ES-I3 (cell line): Measurements from ENCODE around the gene CTDSP1.

Experiments
- H3K36me3 ChIP-seq: 2 replicates; pipeline ENCODE4 v1.6.1; 2013; ENCODE audit warnings: mild to moderate bottlenecking, low read length, control low read depth, moderate library complexity; ENCODE audit not compliant: insufficient read depth
- H3K4me1 ChIP-seq: 2 replicates; pipeline ENCODE4 v1.6.1; 2013; ENCODE audit warnings: mild to moderate bottlenecking, control low read depth, low read length; ENCODE audit not compliant: insufficient read depth
- H3K9ac ChIP-seq: 2 replicates; pipeline ENCODE4 v1.6.1; 2013; ENCODE audit warnings: low read depth, mild to moderate bottlenecking, low read length, moderate library complexity
- H3K9me3 ChIP-seq: 2 replicates; pipeline ENCODE4 v1.6.1; 2013; ENCODE audit warnings: mild to moderate bottlenecking, low read length, moderate library complexity; ENCODE audit not compliant: control insufficient read depth, insufficient read depth

CTDSP1 gene

GRCh38 chr2:218400167-218400929 is 680 bp downstream of the CTDSP1 start:
- Histone ChIP-seq H3K4me1 (peaks cover 10% of the 10 kb centered on the region; the same call in 1 of the 2 replicates), H3K9me3 (no peaks in the 10 kb centered on the region), H3K9ac (peak overlapping the region; percentile 68), H3K36me3 (peaks cover 3% of the 10 kb centered on the region; the same call in 1 of the 2 replicates)

DNA sequence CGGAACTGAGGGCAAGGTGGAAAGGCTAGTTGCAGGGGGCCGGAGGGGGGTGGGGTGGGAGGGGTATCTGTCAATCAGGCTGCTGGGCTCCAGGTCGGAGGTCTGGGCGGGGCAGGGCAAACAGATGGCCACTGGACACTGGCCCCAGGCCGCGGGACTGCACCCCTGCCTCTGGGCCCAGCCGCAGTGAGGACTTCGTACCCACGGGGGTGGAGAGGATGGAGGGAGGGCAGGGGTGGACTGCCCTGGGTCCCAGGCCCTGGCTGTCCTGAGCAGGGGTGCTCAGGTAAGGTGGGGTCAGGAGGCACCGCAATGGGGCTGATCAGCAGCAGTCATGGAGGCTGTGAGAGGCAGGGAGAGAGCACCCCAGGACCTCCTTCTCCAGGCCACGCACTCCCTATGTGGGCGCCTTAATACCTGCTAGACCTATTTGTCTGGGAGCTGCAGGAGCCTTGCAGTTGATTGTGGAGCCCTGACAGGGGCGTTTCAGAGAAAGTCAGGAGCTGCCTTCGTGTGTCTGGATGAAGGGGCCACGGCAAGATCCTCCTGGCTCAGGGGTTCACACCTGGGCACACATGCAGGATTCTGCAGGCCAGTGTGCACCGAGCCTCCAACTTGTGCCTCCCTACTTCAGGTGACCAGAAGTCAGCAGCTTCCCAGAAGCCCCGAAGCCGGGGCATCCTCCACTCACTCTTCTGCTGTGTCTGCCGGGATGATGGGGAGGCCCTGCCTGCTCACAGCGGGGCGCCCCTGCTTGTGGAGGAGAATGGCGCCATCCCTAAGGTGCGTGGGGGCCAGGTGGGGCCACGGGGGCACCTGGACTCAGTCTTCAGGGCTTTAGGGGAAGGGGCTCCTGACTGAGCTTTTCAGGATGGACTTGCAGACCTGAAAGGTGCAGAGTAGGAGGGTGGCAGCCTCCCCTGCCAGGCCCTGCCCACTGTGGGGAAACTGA is 1.5 kb downstream of the CTDSP1 start:
- peaks cover 10% of the 10 kb centered on the region; the same call in 1 of the 2 replicates for H3K4me1 ChIP-seq
- H3K9me3 ChIP-seq = no peaks in the 10 kb centered on the region
- peaks cover 3% of the 10 kb centered on the region; the same call in 1 of the 2 replicates for H3K36me3 ChIP-seq
- H3K9ac ChIP-seq = peak overlapping the region; percentile 68; the same call in 1 of the 2 replicates

DNA sequence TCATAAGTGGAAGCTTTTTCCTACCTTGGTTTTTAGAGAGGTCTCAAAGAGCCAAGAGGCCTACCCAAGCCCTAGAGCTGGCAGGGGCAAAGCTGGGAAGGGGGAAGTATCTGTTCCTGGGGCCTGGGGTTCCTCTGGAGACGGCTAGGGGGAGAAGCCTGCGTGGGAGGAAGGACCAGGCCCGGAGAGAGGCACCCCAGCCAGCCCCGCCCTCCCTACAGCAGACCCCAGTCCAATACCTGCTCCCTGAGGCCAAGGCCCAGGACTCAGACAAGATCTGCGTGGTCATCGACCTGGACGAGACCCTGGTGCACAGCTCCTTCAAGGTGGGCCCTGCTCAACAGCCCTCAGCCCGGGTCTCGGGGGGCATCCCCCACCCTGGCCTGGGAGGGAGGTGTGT is 2.2 kb downstream of the CTDSP1 start:
- Histone ChIP-seq H3K4me1 (peaks cover 10% of the 10 kb centered on the region; the same call in 1 of the 2 replicates), H3K9ac (no peak overlapping the region), H3K36me3 (peaks cover 3% of the 10 kb centered on the region; the same call in 1 of the 2 replicates)

DNA sequence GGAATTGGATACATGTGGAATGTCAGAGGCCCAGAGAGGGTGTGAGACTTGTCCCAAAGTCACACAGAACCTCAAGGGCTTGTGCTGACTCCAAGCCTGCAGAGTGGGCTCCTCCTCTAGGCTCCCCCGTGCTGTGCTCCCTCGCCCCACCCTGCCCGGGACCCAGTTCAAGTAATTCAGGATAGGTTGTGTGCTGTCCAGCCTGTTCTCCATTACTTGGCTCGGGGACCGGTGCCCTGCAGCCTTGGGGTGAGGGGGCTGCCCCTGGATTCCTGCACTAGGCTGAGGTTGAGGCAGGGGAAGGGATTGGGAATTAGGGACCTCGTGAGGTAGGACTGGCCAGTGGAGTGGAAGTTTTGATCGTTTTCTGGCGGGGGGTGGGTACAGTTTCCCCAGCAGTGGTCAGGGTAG is 2.8 kb downstream of the CTDSP1 start:
- Histone ChIP-seq H3K9ac (no peak overlapping the region), H3K4me1 (peaks cover 14% of the 10 kb centered on the region), H3K36me3 (peaks cover 3% of the 10 kb centered on the region; the same call in 1 of the 2 replicates), H3K9me3 (no peaks in the 10 kb centered on the region)

More for the DNA sequence above, 2.2 kb downstream of the CTDSP1 start:
- H3K9me3 ChIP-seq = no peaks in the 10 kb centered on the region

- Histone ChIP-seq H3K9ac (no peak overlapping the region), H3K4me1 (peaks cover 14% of the 10 kb centered on the region), H3K9me3 (no peaks in the 10 kb centered on the region), H3K36me3 (peaks cover 3% of the 10 kb centered on the region; the same call in 1 of the 2 replicates)
These were observed 3.3 kb downstream of the CTDSP1 start for GRCh38 chr2:218402911-218403411.

DNA sequence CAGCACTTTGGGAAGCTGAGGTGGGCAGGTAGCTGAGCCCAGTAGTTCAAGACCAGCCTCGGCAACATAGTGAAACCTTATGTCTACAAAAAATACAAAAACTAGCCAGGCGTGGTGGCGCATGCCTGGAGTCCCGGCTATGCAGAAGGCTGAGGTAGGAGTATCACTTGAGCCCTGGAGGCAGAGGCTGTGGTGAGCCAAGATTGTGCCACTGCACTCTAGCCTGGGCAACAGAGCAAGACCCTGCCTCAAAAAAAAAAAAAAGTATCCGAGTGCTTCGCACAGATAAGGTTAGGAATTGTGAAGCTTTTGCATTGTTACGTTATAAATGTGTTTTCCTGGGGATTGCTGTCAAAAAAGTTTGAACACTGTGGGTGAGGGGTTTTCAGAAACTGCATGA is 4.1 kb downstream of the CTDSP1 start:
- H3K9ac ChIP-seq = no peak overlapping the region
- peaks cover 3% of the 10 kb centered on the region; the same call in 1 of the 2 replicates for H3K36me3 ChIP-seq
- H3K4me1 ChIP-seq = peaks cover 14% of the 10 kb centered on the region
- no peaks in the 10 kb centered on the region for H3K9me3 ChIP-seq

GRCh38 chr2:218404351-218405085 is 4.8 kb downstream of the CTDSP1 start:
- no peaks in the 10 kb centered on the region for H3K9me3 ChIP-seq
- peaks cover 14% of the 10 kb centered on the region for H3K4me1 ChIP-seq
- H3K36me3 ChIP-seq = peaks cover 3% of the 10 kb centered on the region; the same call in 1 of the 2 replicates
- H3K9ac ChIP-seq = 0 out of 2 replicates have a peak overlapping the region, but pooled peaks have one; percentile 73

DNA sequence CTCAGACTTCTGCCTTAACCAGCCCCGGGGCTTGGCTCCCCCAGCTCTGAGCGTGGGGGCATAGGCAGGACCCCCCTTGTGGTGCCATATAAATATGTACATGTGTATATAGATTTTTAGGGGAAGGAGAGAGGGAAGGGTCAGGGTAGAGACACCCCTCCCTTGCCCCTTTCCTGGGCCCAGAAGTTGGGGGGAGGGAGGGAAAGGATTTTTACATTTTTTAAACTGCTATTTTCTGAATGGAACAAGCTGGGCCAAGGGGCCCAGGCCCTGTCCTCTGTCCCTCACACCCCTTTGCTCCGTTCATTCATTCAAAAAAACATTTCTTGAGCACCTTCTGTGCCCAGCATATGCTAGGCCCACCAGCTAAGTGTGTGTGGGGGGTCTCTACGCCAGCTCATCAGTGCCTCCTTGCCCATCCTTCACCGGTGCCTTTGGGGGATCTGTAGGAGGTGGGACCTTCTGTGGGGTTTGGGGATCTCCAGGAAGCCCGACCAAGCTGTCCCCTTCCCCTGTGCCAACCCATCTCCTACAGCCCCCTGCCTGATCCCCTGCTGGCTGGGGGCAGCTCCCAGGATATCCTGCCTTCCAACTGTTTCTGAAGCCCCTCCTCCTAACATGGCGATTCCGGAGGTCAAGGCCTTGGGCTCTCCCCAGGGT is 5.5 kb downstream of the CTDSP1 start:
- Histone ChIP-seq H3K9me3 (no peaks in the 10 kb centered on the region), H3K9ac (peak overlapping the region; percentile 73), H3K4me1 (peaks cover 14% of the 10 kb centered on the region), H3K36me3 (peaks cover 3% of the 10 kb centered on the region; the same call in 1 of the 2 replicates)

- Histone ChIP-seq H3K9me3 (no peaks in the 10 kb centered on the region), H3K9ac (peak overlapping the region; percentile 73), H3K36me3 (peaks cover 3% of the 10 kb centered on the region; the same call in 1 of the 2 replicates), H3K4me1 (peaks cover 14% of the 10 kb centered on the region)
These were observed 6.1 kb downstream of the CTDSP1 start for GRCh38 chr2:218405746-218406208.

DNA sequence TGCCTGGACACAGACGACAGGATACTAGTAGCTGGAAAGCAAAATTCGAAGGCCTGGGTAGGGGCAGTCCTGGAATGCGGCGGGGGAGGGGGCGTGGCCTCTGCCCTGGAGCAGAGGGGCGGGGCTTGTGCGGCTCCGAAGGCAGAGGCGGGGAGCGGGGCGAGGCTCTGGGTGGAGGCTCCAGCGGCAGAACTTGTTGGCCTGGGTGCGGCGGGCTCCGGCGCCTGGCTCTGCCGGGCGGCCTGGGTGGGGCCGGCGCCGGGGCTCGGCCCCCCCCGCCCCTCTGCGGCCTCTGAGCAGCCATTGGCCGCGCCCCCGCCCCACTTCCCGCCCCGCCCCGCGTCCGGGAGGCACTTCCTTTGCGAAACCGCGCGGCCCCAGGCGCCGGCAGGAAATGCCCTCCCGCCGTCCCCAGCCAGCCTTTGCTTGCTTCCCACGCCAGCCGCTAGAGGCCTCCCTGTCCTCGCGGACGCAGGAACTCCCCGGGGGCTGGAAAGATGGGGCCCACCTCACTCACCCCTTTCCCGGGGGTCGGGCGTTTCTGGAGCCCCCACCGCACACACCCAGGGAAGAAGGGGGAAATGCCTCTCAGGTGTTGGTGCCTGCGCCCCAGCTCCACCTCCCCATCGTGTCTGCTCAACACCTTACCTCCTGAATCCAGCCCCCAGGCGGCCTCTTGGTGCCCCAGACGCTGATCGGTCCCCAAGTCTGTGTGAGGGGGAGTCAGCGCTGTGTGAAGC is 6.7 kb downstream of the CTDSP1 start:
- Histone ChIP-seq H3K4me1 (peaks cover 14% of the 10 kb centered on the region), H3K9me3 (no peaks in the 10 kb centered on the region), H3K9ac (peak overlapping the region; percentile 73), H3K36me3 (peaks cover 3% of the 10 kb centered on the region; the same call in 1 of the 2 replicates)

DNA sequence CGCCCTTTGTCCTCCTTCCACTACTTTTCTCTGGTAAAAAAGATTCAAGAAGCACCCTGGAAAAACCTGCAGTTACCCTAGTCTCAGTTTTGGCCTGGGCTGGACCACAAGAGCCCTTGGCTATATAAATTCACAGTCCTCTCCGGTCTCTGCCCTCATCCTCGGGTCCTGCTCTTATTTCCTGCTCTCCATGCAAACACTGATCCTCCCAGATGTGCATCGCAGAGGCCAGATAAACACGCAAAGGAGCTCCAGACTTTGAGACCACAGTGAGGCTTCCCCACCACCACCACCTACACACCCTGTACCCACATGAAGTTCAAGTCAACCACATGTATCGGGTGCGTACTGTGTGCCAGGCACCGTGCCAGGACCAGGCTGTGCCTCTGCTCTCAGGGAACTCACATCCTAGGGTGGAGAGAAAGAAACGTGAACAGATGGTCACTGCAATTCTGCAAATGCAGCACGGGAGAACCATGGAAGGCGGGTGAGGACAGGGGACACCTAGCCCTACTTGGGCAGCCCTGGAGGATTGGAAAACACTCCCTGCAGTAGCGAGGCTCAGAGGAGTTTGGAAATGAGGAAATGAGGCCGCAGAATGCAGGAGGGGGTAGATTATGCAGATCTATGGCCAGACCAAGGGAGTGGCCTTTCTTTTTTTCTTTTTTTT is 7.4 kb downstream of the CTDSP1 start:
- Histone ChIP-seq H3K4me1 (peaks cover 14% of the 10 kb centered on the region), H3K36me3 (peaks cover 3% of the 10 kb centered on the region; the same call in 1 of the 2 replicates), H3K9ac (peak overlapping the region; percentile 53)

GRCh38 chr2:218407717-218408116 is 8.0 kb downstream of the CTDSP1 start:
- Histone ChIP-seq H3K9me3 (no peaks in the 10 kb centered on the region), H3K36me3 (peaks cover 3% of the 10 kb centered on the region; the same call in 1 of the 2 replicates), H3K9ac (no peak overlapping the region), H3K4me1 (peaks cover 14% of the 10 kb centered on the region)

More for the DNA sequence above, 7.4 kb downstream of the CTDSP1 start:
- no peaks in the 10 kb centered on the region for H3K9me3 ChIP-seq
